ENCODE data around the gene PCDHA1.
A peak's percentile ranks its signal among the peaks of the same experiment; 100 is the strongest.

PCDHA1 gene

GRCh38 chr5:140988608-140989007 lies 202.7 kb downstream of the PCDHA1 start:
- DNase-seq (ENCODE audit: low spot score) = no peak

- DNase-seq (ENCODE audit: low spot score) = no peak
Observed at GRCh38 chr5:140989254-140990020, 203.5 kb downstream of the PCDHA1 start.

- DNase-seq (ENCODE audit: low spot score) = peak; percentile 6
Observed at GRCh38 chr5:140992828-140993227, 206.9 kb downstream of the PCDHA1 start.

- DNase-seq (ENCODE audit: low spot score) = no peak
Observed at GRCh38 chr5:140996060-140996459, 210.1 kb downstream of the PCDHA1 start.

GRCh38 chr5:140998921-140999410 lies 213.0 kb downstream of the PCDHA1 start:
- no peak for DNase-seq (ENCODE audit: low spot score)

GRCh38 chr5:141001446-141001843 lies 215.5 kb downstream of the PCDHA1 start:
- DNase-seq (ENCODE audit: low spot score) = no peak

GRCh38 chr5:141001844-141002604 lies 216.1 kb downstream of the PCDHA1 start:
- DNase-seq (ENCODE audit: low spot score) = no peak

- no peak for DNase-seq (ENCODE audit: low spot score)
Observed at GRCh38 chr5:141002605-141002965, 216.6 kb downstream of the PCDHA1 start.

- DNase-seq (ENCODE audit: low spot score) = no peak
Observed at GRCh38 chr5:141003031-141003430, 217.1 kb downstream of the PCDHA1 start.

- no peak for DNase-seq (ENCODE audit: low spot score)
Observed at GRCh38 chr5:141003791-141004611, 218.1 kb downstream of the PCDHA1 start.

- DNase-seq (ENCODE audit: low spot score) = no peak
Observed at GRCh38 chr5:141007791-141008190, 221.9 kb downstream of the PCDHA1 start.

GRCh38 chr5:141010047-141010793 lies 224.3 kb downstream of the PCDHA1 start:
- no peak for DNase-seq (ENCODE audit: low spot score)

- DNase-seq (ENCODE audit: low spot score) = no peak
Observed at GRCh38 chr5:141017943-141018342, 232.0 kb downstream of the PCDHA1 start.

GRCh38 chr5:141022384-141022783 lies 236.4 kb downstream of the PCDHA1 start:
- DNase-seq (ENCODE audit: low spot score) = no peak

- DNase-seq (ENCODE audit: low spot score) = no peak
Observed at GRCh38 chr5:141031006-141031405, 245.1 kb downstream of the PCDHA1 start.

GRCh38 chr5:141032626-141033025 lies 246.7 kb downstream of the PCDHA1 start:
- DNase-seq (ENCODE audit: low spot score) = no peak

- DNase-seq (ENCODE audit: low spot score) = no peak
Observed at GRCh38 chr5:141039061-141039460, 253.1 kb downstream of the PCDHA1 start.

- no peak for DNase-seq (ENCODE audit: low spot score)
Observed at GRCh38 chr5:141039517-141039916, 253.6 kb downstream of the PCDHA1 start.

- DNase-seq (ENCODE audit: low spot score) = peak; percentile 37
Observed at GRCh38 chr5:141040093-141040770, 254.3 kb downstream of the PCDHA1 start.

- peak; percentile 62 for DNase-seq (ENCODE audit: low spot score)
Observed at GRCh38 chr5:141040771-141041426, 255.0 kb downstream of the PCDHA1 start.

- DNase-seq (ENCODE audit: low spot score) = no peak
Observed at GRCh38 chr5:141041427-141041785, 255.5 kb downstream of the PCDHA1 start.

Measured in HuH-7 (cell line).